Neural cell (in vitro differentiated cells): Measurements from ENCODE around the gene KCNMB4.

Experiments
- EP300 ChIP-seq: fragments of 450-650 bp; conservative IDR thresholded peaks from 2 replicates; pipeline ENCODE4 v1.6.1; 2014; ENCODE audit warnings: antibody characterized with exemption, mild to moderate bottlenecking, moderate library complexity; ENCODE audit not compliant: poor library complexity, severe bottlenecking
- EZH2 ChIP-seq: fragments of 200-600, 300-800 bp; shearing (Covaris generic), sonication (generic); IDR thresholded peaks from 2 replicates; pipeline ENCODE4 v1.6.1; 2014; ENCODE audit warnings: antibody characterized with exemption, low read length, borderline replicate concordance, mild to moderate bottlenecking; ENCODE audit not compliant: insufficient read depth, poor library complexity, severe bottlenecking
- MXI1 ChIP-seq: fragments of 450-650 bp; conservative IDR thresholded peaks from 2 replicates; pipeline ENCODE4 v1.6.1; 2014; ENCODE audit warnings: antibody characterized with exemption, mild to moderate bottlenecking; ENCODE audit not compliant: poor library complexity, severe bottlenecking
- POLR2AphosphoS5 ChIP-seq: IDR thresholded peaks from 2 replicates; pipeline ENCODE4 v1.6.1; 2012
- RAD21 ChIP-seq: fragments of 450-650 bp; conservative IDR thresholded peaks from 2 replicates; pipeline ENCODE4 v1.6.1; 2014; ENCODE audit warnings: antibody characterized with exemption, mild to moderate bottlenecking, moderate library complexity
- SMC3 ChIP-seq: fragments of 450-650 bp; conservative IDR thresholded peaks from 2 replicates; pipeline ENCODE4 v1.6.1; 2014; ENCODE audit warnings: antibody characterized with exemption, mild to moderate bottlenecking, moderate library complexity; ENCODE audit not compliant: poor library complexity
- TAF1 ChIP-seq: IDR thresholded peaks from 2 replicates; pipeline ENCODE4 v1.6.1; 2012; ENCODE audit warnings: low read depth
- TF ChIP-seq, protein P1 (sequence below): fragments of 450-650 bp; IDR thresholded peaks from 2 replicates; pipeline ENCODE4 v1.5.1; 2014; ENCODE audit warnings: antibody characterized with exemption, mild to moderate bottlenecking, moderate library complexity; ENCODE audit not compliant: poor library complexity, severe bottlenecking
- TF ChIP-seq, protein P2 (sequence below): IDR thresholded peaks from 2 replicates; pipeline ENCODE4 v1.6.1; 2012; ENCODE audit warnings: borderline replicate concordance

DNA sequence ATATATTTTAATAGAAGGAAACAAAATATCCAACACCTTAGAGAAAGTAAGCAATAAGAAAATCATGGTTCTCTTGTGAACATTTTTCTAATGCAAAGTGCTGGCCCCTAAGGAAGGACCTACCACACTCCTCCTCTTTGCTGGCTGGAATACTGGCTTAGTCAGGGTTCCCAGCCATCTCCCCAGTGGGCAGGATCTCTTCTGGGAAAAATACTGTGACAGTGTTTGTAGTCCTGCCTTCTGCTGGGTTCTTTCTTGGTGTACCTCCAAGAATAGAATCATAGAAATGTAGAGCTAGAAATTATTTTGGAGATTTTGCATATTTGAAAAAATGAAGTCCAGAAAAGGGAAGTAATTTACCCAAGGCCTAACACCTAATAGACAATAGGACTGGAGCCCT is 31.9 kb downstream of the KCNMB4 start:
- TF ChIP-seq, protein P1, sequence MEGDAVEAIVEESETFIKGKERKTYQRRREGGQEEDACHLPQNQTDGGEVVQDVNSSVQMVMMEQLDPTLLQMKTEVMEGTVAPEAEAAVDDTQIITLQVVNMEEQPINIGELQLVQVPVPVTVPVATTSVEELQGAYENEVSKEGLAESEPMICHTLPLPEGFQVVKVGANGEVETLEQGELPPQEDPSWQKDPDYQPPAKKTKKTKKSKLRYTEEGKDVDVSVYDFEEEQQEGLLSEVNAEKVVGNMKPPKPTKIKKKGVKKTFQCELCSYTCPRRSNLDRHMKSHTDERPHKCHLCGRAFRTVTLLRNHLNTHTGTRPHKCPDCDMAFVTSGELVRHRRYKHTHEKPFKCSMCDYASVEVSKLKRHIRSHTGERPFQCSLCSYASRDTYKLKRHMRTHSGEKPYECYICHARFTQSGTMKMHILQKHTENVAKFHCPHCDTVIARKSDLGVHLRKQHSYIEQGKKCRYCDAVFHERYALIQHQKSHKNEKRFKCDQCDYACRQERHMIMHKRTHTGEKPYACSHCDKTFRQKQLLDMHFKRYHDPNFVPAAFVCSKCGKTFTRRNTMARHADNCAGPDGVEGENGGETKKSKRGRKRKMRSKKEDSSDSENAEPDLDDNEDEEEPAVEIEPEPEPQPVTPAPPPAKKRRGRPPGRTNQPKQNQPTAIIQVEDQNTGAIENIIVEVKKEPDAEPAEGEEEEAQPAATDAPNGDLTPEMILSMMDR = no peak
- TF ChIP-seq EP300 (no peak), EZH2 (no peak), RAD21 (no peak), POLR2AphosphoS5 (no peak), TAF1 (no peak), MXI1 (no peak), SMC3 (no peak)
- TF ChIP-seq, protein P2, sequence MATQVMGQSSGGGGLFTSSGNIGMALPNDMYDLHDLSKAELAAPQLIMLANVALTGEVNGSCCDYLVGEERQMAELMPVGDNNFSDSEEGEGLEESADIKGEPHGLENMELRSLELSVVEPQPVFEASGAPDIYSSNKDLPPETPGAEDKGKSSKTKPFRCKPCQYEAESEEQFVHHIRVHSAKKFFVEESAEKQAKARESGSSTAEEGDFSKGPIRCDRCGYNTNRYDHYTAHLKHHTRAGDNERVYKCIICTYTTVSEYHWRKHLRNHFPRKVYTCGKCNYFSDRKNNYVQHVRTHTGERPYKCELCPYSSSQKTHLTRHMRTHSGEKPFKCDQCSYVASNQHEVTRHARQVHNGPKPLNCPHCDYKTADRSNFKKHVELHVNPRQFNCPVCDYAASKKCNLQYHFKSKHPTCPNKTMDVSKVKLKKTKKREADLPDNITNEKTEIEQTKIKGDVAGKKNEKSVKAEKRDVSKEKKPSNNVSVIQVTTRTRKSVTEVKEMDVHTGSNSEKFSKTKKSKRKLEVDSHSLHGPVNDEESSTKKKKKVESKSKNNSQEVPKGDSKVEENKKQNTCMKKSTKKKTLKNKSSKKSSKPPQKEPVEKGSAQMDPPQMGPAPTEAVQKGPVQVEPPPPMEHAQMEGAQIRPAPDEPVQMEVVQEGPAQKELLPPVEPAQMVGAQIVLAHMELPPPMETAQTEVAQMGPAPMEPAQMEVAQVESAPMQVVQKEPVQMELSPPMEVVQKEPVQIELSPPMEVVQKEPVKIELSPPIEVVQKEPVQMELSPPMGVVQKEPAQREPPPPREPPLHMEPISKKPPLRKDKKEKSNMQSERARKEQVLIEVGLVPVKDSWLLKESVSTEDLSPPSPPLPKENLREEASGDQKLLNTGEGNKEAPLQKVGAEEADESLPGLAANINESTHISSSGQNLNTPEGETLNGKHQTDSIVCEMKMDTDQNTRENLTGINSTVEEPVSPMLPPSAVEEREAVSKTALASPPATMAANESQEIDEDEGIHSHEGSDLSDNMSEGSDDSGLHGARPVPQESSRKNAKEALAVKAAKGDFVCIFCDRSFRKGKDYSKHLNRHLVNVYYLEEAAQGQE = no peak
